ENCODE data around the gene C22orf42. TPM values are rescaled to one million over a fixed set of nuclear protein-coding genes. Genes with fewer than 3 reads are reported as not detected.
"Not testable (repeated sequence)": the region's sequence is repeated elsewhere in the genome, so short reads cannot be mapped to it uniquely, and the experiment has no call there.

C22orf42 gene
- total RNA-seq, 1 donor from 2014 or later = not detected

DNA sequence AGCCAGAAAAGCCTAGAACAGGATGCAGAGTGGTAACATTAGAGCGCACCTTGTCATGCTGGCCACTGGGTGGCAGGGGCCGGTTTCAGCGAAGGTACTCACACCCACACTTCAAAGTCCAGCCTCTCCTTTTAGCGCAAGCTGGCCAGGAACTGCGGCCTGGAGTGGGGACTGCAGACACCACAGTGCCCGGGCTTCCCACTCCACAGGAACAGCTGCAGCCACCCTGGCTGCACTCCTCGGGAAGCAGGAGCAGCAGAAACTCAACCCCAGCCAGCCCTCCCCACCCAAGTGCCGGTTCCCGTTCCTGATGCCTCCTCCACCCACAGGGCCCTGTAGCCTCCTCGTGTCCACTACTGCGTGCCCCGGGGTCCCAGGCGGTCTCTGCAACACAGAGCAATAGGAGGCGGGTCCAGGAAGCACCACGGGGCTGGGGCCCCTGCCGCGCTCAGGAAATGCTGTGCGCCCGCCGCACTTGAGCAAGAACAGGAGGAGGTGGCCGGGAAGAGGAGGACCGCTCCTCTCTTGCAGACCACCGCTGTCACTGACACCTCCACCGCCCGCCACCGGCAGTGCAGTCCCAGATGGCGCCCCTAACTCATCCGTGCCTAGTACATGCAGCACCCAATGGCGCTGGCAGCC lies 43.6 kb upstream of the C22orf42 start:
- Histone ChIP-seq H3K9me3 (no peaks in the 10 kb centered on the region), H3K27ac (no peak overlapping the region), H3K4me1 (no peaks in the 10 kb centered on the region), H3K4me3 (peak overlapping the region in 1 of 2 donors; percentile 47), H3K36me3 (no peaks in the 10 kb centered on the region), H3K27me3 (peaks cover 6% of the 10 kb centered on the region)
- TF ChIP-seq, protein P1, sequence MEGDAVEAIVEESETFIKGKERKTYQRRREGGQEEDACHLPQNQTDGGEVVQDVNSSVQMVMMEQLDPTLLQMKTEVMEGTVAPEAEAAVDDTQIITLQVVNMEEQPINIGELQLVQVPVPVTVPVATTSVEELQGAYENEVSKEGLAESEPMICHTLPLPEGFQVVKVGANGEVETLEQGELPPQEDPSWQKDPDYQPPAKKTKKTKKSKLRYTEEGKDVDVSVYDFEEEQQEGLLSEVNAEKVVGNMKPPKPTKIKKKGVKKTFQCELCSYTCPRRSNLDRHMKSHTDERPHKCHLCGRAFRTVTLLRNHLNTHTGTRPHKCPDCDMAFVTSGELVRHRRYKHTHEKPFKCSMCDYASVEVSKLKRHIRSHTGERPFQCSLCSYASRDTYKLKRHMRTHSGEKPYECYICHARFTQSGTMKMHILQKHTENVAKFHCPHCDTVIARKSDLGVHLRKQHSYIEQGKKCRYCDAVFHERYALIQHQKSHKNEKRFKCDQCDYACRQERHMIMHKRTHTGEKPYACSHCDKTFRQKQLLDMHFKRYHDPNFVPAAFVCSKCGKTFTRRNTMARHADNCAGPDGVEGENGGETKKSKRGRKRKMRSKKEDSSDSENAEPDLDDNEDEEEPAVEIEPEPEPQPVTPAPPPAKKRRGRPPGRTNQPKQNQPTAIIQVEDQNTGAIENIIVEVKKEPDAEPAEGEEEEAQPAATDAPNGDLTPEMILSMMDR (IDR thresholded peaks at IDR 0.05) = peak in 1 of 3 experiments; percentile 12
- DNase-seq (ENCODE audit: low spot score in 2 of 2) = no peak
- intact Hi-C loops (cut with DNase I) = no loop called here

DNA sequence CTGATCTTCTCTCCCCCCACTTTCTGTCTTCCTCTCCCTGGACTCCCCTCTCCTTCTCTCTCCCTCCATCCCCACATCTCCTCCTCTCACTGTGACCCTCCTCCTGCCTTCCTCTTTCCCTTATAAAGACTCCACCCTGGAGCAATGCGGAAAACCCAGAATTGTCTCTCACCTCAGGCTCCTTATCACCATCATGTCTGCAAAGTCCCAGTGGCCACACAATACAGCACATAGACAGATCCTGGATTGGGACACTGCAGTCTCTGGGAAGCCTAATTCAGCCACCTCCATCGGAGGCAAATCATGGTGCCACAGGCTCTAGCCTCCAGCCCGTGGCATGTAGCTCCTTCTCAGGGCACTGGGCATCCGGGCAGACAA lies 43.0 kb upstream of the C22orf42 start:
- H3K4me3 ChIP-seq = no peak overlapping the region
- TF ChIP-seq, protein P1 (IDR thresholded peaks at IDR 0.05) = no peak
- H3K36me3 ChIP-seq = no peaks in the 10 kb centered on the region
- H3K27me3 ChIP-seq = peaks cover 6% of the 10 kb centered on the region
- H3K27ac ChIP-seq = no peak overlapping the region
- intact Hi-C loops (cut with DNase I) = no loop called here
- DNase-seq (ENCODE audit: low spot score in 2 of 2) = no peak
- H3K9me3 ChIP-seq = no peaks in the 10 kb centered on the region
- no peaks in the 10 kb centered on the region for H3K4me1 ChIP-seq

DNA sequence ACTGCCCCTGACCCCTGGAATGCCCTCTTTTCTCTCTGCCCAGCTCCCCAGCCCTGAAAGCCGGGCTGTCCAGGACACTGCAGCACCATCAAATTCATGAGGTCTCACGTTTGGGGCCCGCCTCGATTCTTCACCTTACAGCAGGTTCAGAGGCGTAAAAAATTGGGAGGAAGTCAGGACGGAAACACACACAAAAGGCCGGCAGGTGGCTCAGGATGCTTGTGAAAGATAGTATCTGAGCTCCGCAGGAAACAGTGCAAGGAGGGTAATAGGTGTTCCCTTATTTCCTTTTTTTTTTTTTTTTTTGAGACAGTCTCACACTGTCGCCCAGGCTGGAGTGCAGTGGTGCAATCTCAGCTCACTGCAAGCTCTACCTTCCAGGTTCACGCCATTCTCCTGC lies 41.6 kb upstream of the C22orf42 start:
- Histone ChIP-seq H3K27ac (no peak overlapping the region), H3K4me3 (no peak overlapping the region), H3K27me3 (peaks cover 6% of the 10 kb centered on the region), H3K36me3 (no peaks in the 10 kb centered on the region), H3K9me3 (no peaks in the 10 kb centered on the region), H3K4me1 (no peaks in the 10 kb centered on the region)
- no peak for DNase-seq (ENCODE audit: low spot score in 2 of 2)
- intact Hi-C loops (cut with DNase I) = no loop called here
- TF ChIP-seq, protein P1 (IDR thresholded peaks at IDR 0.05) = no peak

DNA sequence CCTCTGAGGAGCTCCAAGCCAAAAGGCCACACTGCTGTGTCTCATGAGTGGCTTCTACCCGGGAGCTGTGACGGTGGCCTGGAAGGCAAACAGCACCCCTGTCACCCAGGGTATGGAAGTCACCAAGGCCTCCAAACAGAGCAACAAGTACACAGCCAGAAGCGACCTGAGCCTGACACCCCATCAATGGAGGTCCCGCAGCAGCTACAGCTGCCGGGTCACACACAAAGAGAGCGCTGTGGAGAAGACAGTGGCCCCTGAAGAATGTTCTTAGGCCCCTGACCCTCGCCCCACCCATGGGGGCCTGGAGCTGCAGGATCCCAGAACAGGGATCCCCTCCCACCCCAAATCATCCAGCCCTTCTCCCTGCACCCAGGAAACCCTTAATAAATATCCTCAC lies 40.9 kb upstream of the C22orf42 start:
- DNase-seq (ENCODE audit: low spot score in 2 of 2) = no peak
- H3K4me3 ChIP-seq = no peak overlapping the region
- H3K9me3 ChIP-seq = no peaks in the 10 kb centered on the region
- no peaks in the 10 kb centered on the region for H3K4me1 ChIP-seq
- no peak overlapping the region for H3K27ac ChIP-seq
- TF ChIP-seq, protein P1 (IDR thresholded peaks at IDR 0.05) = no peak
- intact Hi-C loops (cut with DNase I) = no loop called here
- no peaks in the 10 kb centered on the region for H3K36me3 ChIP-seq
- peaks cover 6% of the 10 kb centered on the region for H3K27me3 ChIP-seq

DNA sequence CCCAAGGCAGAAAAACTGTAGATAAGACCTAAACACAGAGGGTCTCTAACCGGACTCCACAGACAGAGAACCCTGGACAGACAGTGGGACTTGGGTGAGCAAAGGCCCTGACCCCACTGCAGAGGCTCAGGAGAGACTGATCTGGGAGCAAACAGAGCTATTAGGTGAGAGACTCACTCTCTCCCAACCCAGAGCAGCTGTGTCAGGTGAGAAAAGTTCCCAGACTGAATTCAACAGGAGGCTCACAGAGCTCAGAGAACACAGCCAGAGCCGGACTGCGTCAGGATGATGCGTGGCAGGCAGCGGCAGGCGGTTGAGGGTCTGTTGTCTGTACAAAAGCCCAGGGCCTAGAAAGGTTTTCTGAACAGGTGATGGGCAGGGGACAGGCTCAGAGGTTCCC lies 40.2 kb upstream of the C22orf42 start:
- Histone ChIP-seq H3K27ac (no peak overlapping the region), H3K4me3 (no peak overlapping the region), H3K27me3 (peaks cover 6% of the 10 kb centered on the region), H3K4me1 (no peaks in the 10 kb centered on the region), H3K36me3 (no peaks in the 10 kb centered on the region), H3K9me3 (no peaks in the 10 kb centered on the region)
- intact Hi-C loops (cut with DNase I) = no loop called here
- TF ChIP-seq, protein P1 (IDR thresholded peaks at IDR 0.05) = no peak
- DNase-seq (ENCODE audit: low spot score in 2 of 2) = no peak

DNA sequence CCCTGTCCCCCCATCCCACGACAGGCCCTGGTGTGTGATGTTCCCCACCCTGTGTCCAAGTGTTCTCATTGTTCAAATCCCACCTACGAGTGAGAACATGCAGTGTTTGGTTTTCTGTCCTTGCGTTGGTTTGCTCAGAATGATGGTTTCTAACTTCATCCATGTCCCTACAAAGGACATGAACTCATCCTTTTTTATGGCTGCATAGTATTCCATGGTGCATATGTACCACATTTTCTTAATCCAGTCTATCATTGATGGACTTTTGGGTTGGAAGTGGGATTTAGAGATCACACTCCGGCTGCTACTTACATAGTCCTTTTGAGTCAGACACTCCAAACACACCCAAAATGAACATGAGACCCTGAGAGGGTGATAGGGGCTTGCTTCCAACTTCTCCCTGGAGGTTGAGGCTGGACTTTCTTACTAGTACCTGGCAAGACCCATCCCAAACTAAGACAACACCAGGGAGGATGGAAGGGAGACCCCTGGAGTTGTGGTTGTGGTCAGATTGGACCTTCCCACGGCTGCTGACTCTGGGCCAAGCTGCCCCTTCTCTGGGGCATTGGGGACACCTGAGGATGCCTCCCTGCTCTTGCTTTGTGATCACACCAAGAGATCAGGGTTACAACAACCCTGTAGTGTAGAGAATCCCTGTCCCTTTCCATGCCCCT lies 38.6 kb upstream of the C22orf42 start:
- H3K27me3 ChIP-seq; H3K4me3 ChIP-seq; H3K4me1 ChIP-seq; H3K27ac ChIP-seq; DNase-seq (ENCODE audit: low spot score in 2 of 2); H3K9me3 ChIP-seq; intact Hi-C loops (cut with DNase I); H3K36me3 ChIP-seq: not testable (repeated sequence)

DNA sequence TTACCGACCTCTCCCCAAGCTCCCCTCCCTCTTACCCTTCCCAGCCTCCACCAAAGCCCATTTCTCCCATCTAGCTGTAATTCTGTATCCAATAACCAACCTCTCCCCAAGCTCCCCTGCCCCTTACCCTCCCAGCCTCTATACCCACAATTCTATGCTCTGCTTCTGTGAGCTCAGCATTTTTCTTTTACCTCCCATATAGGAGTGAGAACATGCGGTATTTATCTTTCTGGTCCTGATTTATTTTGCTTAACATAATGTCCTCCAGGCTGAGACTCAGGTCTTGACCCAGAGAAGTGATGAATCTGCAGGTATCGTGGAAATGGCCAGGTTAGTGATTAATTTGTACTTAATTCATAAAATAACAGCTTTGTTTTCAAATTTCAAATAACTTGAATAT lies 36.8 kb upstream of the C22orf42 start:
- H3K27ac ChIP-seq; H3K4me1 ChIP-seq; DNase-seq (ENCODE audit: low spot score in 2 of 2); H3K9me3 ChIP-seq; intact Hi-C loops (cut with DNase I); H3K36me3 ChIP-seq; H3K27me3 ChIP-seq; H3K4me3 ChIP-seq: not testable (repeated sequence)

DNA sequence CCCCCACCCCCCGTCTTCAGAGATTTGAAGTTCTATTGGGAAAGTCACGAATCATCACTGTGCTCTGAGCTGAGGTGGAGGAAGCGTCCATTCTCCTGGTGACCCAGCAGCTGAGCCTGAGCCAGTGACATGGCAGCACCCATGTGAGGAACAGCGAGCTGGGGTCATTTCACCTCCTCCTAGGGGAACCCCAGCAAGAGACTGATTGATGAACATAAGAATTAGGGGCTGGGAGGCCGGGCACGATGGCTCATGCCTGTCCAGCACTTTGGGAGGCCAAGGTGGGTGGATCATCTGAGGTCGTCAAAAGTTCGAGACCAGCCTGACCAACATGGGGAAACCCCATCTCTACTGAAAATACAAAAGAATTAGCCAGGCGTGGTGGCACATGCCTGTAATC lies 34.2 kb upstream of the C22orf42 start:
- H3K27me3 ChIP-seq; H3K4me3 ChIP-seq; H3K36me3 ChIP-seq; DNase-seq (ENCODE audit: low spot score in 2 of 2); H3K4me1 ChIP-seq; H3K27ac ChIP-seq; intact Hi-C loops (cut with DNase I); H3K9me3 ChIP-seq: not testable (repeated sequence)

DNA sequence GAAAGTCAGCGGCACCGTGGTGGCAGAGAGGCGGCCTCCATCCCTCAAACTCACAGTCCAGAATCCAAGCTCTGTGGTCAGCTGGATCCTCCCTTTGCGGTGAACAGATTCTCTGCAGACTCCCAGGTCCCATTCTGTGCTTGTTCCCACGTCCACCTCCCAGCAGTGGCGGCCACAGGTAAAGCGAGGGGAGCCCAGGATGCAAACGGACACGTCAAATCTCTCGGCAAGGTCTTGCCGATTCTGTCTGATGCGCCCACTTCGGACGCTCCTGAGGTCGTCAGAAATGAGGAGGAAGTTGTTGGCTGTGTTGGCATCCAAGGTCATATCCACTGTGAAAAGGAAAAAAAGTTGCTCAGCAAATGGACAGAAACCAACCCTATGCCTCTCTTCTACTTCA lies 31.9 kb upstream of the C22orf42 start:
- H3K4me1 ChIP-seq; H3K36me3 ChIP-seq; H3K9me3 ChIP-seq; H3K4me3 ChIP-seq; DNase-seq (ENCODE audit: low spot score in 2 of 2); H3K27me3 ChIP-seq; intact Hi-C loops (cut with DNase I); H3K27ac ChIP-seq: not testable (repeated sequence)

Measured in ascending aorta (tissue), 2 donors.